Suppressor macrophage treated with lipopolysaccharide for 4 hours (primary cell): ENCODE results near the gene FRA10AC1.

Source experiments
- DNase-seq: peaks from one replicate; pipeline ENCODE4 v3.0.0-alpha.2; 2020

The FRA10AC1 gene

GRCh38 chr10:93628858-93629257 is 73.5 kb downstream of the FRA10AC1 start:
- DNase-seq: no peak

GRCh38 chr10:93622942-93623341 is 79.5 kb downstream of the FRA10AC1 start:
- no peak for DNase-seq

GRCh38 chr10:93620925-93621324 is 81.5 kb downstream of the FRA10AC1 start:
- no peak for DNase-seq
